IMR-90 (cell line): ENCODE measurements around the gene PXT1. TPM values are rescaled to one million over a fixed set of nuclear protein-coding genes. Genes with fewer than 3 reads are reported as not detected.
A peak's percentile ranks its signal among the peaks of the same experiment; 100 is the strongest.

Source experiments
- ATAC-seq: fragments of 200-7000 bp; cut with Tn5 transposase; 2 replicates; pipeline ENCODE4 v1.9.1; 2020; ENCODE audit warnings: low read depth, mild to moderate bottlenecking, moderate library complexity
- BruUV-seq: library from RNA; stranded (reverse); fragments of 400-500 nt; replicated peaks from 2 replicates; lab custom pipeline; 2021; lab: Mats Ljungman, UMichigan
- CTCF ChIA-PET: fragments of 300-600 bp; formaldehyde crosslinking; extraction: SDS; loops from one replicate; lab custom pipeline; 2021; ENCODE audit warnings: antibody characterized with exemption; lab: Yijun Ruan, JAX
- POLR2A ChIA-PET: fragments of 300-600 bp; sonication (Branson Sonifier 250); formaldehyde crosslinking; loops from one replicate; lab custom pipeline; 2022; ENCODE audit warnings: antibody characterized with exemption; ENCODE audit not compliant: unreplicated experiment; lab: Charles Lee
- DNase-seq: peaks from one replicate; pipeline ENCODE4 v3.0.0; 2013
- H2AFZ ChIP-seq: replicated peaks from 2 replicates; pipeline ENCODE3; 2013; ENCODE audit warnings: low read length, mild to moderate bottlenecking; ENCODE audit not compliant: poor library complexity
- H2AK5ac ChIP-seq: 2 replicates; pipeline ENCODE4 v1.6.1; 2013; ENCODE audit warnings: low read depth, low read length, inconsistent platforms
- H2AK9ac ChIP-seq: replicated peaks from 2 replicates; pipeline ENCODE3; 2013; ENCODE audit warnings: mild to moderate bottlenecking, low read depth, low read length, moderate library complexity; ENCODE audit not compliant: poor library complexity
- H2BK120ac ChIP-seq: 2 replicates; pipeline ENCODE4 v1.6.1; 2013; ENCODE audit warnings: low read depth, low read length, inconsistent platforms
- H2BK15ac ChIP-seq: 3 replicates; pipeline ENCODE4 v1.6.1; 2013; ENCODE audit warnings: low read depth, low read length, inconsistent platforms
- H2BK20ac ChIP-seq: 2 replicates; pipeline ENCODE4 v1.6.1; 2013; ENCODE audit warnings: low read depth, mild to moderate bottlenecking, inconsistent platforms, low read length, moderate library complexity
- H2BK5ac ChIP-seq: 2 replicates; pipeline ENCODE4 v1.6.1; 2013; ENCODE audit warnings: mild to moderate bottlenecking, low read depth, low read length, inconsistent platforms; ENCODE audit not compliant: poor library complexity, severe bottlenecking
- H3K14ac ChIP-seq: replicated peaks from 2 replicates; pipeline ENCODE4 v1.6.1; 2013; ENCODE audit warnings: low read depth, low read length, inconsistent platforms
- H3K18ac ChIP-seq: 2 replicates; pipeline ENCODE4 v1.6.1; 2013; ENCODE audit warnings: low read depth, low read length, control low read depth
- H3K23ac ChIP-seq: 2 replicates; pipeline ENCODE4 v1.6.1; 2013; ENCODE audit warnings: low read depth, low read length, inconsistent platforms
- H3K27ac ChIP-seq: 2 replicates; pipeline ENCODE4 v1.5.1; 2013; ENCODE audit warnings: mild to moderate bottlenecking, control low read depth, low read length; ENCODE audit not compliant: insufficient read depth
- H3K27me3 ChIP-seq: 2 replicates; pipeline ENCODE4 v1.6.1; 2013; ENCODE audit warnings: low read length; ENCODE audit not compliant: control insufficient read depth, insufficient read depth
- H3K36me3 ChIP-seq: 2 replicates; pipeline ENCODE4 v1.6.1; 2013; ENCODE audit warnings: low read length, mixed read lengths; ENCODE audit not compliant: control insufficient read depth, insufficient read depth
- H3K4ac ChIP-seq: 2 replicates; pipeline ENCODE4 v1.6.1; 2013; ENCODE audit warnings: low read depth, low read length, inconsistent platforms
- H3K4me1 ChIP-seq: 2 replicates; pipeline ENCODE4 v1.6.1; 2013; ENCODE audit warnings: low read length, mixed read lengths; ENCODE audit not compliant: control insufficient read depth, insufficient read depth
- H3K4me2 ChIP-seq: 2 replicates; pipeline ENCODE4 v1.6.1; 2013; ENCODE audit warnings: low read depth, mild to moderate bottlenecking, control low read depth, low read length, moderate library complexity
- H3K4me3 ChIP-seq: 2 replicates; pipeline ENCODE4 v1.5.1; 2013; ENCODE audit warnings: low read depth, mild to moderate bottlenecking, control low read depth, low read length, moderate library complexity; ENCODE audit not compliant: insufficient read depth
- H3K56ac ChIP-seq: 2 replicates; pipeline ENCODE4 v1.6.1; 2013; ENCODE audit warnings: low read length, inconsistent platforms; ENCODE audit not compliant: insufficient read depth; ENCODE audit errors: extremely low read depth
- H3K79me1 ChIP-seq, 2 experiments: 2 replicates each; pipeline ENCODE4 v1.6.1; 2013; ENCODE audit warnings: low read length in 2 of 2, inconsistent platforms in 1 of 2, low read depth in 1 of 2
- H3K9ac ChIP-seq: 2 replicates; pipeline ENCODE4 v1.6.1; 2013; ENCODE audit warnings: low read depth, low read length, control low read depth
- H3K9me1 ChIP-seq: 2 replicates; pipeline ENCODE4 v1.6.1; 2013; ENCODE audit warnings: low read length, inconsistent platforms; ENCODE audit not compliant: insufficient read depth
- H3K9me3 ChIP-seq: 2 replicates; pipeline ENCODE4 v1.6.1; 2013; ENCODE audit warnings: low read length; ENCODE audit not compliant: control insufficient read depth, insufficient read depth
- H4K20me1 ChIP-seq: 2 replicates; pipeline ENCODE4 v1.6.1; 2013; ENCODE audit warnings: low read length, inconsistent platforms; ENCODE audit not compliant: insufficient read depth
- H4K5ac ChIP-seq: 2 replicates; pipeline ENCODE4 v1.6.1; 2013; ENCODE audit warnings: mild to moderate bottlenecking, low read depth, low read length, control low read depth
- H4K8ac ChIP-seq, 2 experiments: 2 replicates each; pipeline ENCODE4 v1.6.1; 2013; ENCODE audit warnings: low read depth in 2 of 2, low read length in 2 of 2, control low read depth in 1 of 2, inconsistent platforms in 1 of 2
- H4K91ac ChIP-seq: 2 replicates; pipeline ENCODE4 v1.6.1; 2013; ENCODE audit warnings: low read depth, low read length, inconsistent platforms; ENCODE audit not compliant: insufficient read depth
- MAZ ChIP-seq: IDR thresholded peaks from 2 replicates; pipeline ENCODE4 v1.6.1; 2012; ENCODE audit warnings: low read depth, mild to moderate bottlenecking, low read length, improper control_type of control experiment, moderate library complexity, borderline replicate concordance
- MXI1 ChIP-seq: IDR thresholded peaks from 2 replicates; pipeline ENCODE4 v1.6.1; 2012; ENCODE audit warnings: low read depth, mild to moderate bottlenecking, low read length, moderate library complexity, borderline replicate concordance
- NFE2L2 ChIP-seq: fragments of 150-350 bp; IDR thresholded peaks from 2 replicates; pipeline ENCODE4 v1.6.1; 2016; ENCODE audit warnings: low read depth, mild to moderate bottlenecking, low read length
- POLR2A ChIP-seq: IDR thresholded peaks from 2 replicates; pipeline ENCODE4 v1.6.1; 2012; ENCODE audit warnings: mild to moderate bottlenecking, low read depth, low read length
- RAD21 ChIP-seq: IDR thresholded peaks from 2 replicates; pipeline ENCODE4 v1.6.1; 2012; ENCODE audit warnings: low read length, improper control_type of control experiment
- RCOR1 ChIP-seq: IDR thresholded peaks from 2 replicates; pipeline ENCODE4 v1.6.1; 2012; ENCODE audit warnings: mild to moderate bottlenecking, low read length, improper control_type of control experiment; ENCODE audit not compliant: insufficient replicate concordance
- SMC3 ChIP-seq: fragments of 150-350 bp; IDR thresholded peaks from 2 replicates; pipeline ENCODE4 v1.6.1; 2016; ENCODE audit warnings: low read depth, mild to moderate bottlenecking, antibody characterized with exemption, low read length, moderate library complexity
- WGBS, 2 experiments: methylation state at CpG; one replicate each; pipeline versions ENCODE4 v1.1.5 to v1.1.7; 2013; ENCODE audit warnings: missing lambda C conversion rate in 2 of 2; ENCODE audit not compliant: insufficient read length in 1 of 2; ENCODE audit errors: extremely low coverage in 2 of 2; 5-methylcytosine and 5-hydroxymethylcytosine counted together
- dilution Hi-C: fragments of 300-500 bp; cut with HindIII; formaldehyde crosslinking; loops from one replicate; pipeline ENCODE4 v1.14.3; 2018; ENCODE audit warnings: low sequenced_read_pairs; ENCODE audit not compliant: unreplicated experiment
- in situ Hi-C: fragments of 300-500 bp; cut with MboI; formaldehyde crosslinking; loops from 3 replicates; pipeline ENCODE4 v1.14.3; 2019; ENCODE audit warnings: low sequenced_read_pairs, inconsistent platforms, mixed read lengths
- intact Hi-C: fragments of 100-400 bp; cut with micrococcal nuclease; formaldehyde crosslinking; loops from 2 replicates; pipeline ENCODE4 v1.10.0; 2022
- polyA plus RNA-seq, 3 experiments: library from polyadenylated mRNA; depleted of rRNA; stranded (reverse); fragments of >200 nt; gene quantifications; 2 replicates each; pipeline ENCODE4 v1.2.3, GENCODE V29; 2012; ENCODE audit warnings: low replicate concordance in 1 of 3
- total RNA-seq: library from RNA; depleted of rRNA; stranded (reverse); fragments of >200 nt; gene quantifications from 2 replicates; pipeline ENCODE4 v1.2.3, GENCODE V29; 2012

Gene PXT1
- total and polyA plus RNA-seq, 2 of the 4 experiments (the other 2 are of a cell fraction), result not detected

DNA sequence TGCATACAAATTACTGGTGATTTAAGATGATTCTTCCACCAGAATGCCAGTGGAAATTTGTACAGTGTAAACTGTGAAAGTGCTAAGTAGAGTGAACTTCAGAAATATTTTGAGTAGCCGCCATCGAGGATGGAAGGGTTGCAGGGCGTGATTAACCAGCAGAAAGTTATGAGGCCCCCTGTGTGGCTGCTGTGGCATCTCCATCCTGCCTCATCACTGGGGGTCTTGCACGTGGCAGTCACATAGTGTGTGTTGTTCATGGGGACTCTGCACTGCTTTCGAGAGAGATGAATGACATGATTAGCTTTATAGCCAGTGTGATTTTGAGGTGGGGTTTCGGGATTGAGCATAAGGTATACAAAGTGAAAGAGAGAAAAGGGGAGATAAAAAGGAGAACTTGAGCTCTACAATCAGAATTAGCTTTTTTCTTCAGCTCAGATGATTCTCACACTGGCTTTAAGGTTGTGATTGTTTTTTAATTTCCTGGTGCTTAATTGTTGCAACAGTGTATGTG, 26.6 kb upstream of the PXT1 start:
- Histone ChIP-seq H3K9me3 (no peaks in the 10 kb centered on the region), H2BK15ac (no peak overlapping the region), H2BK5ac (no peak overlapping the region), H4K5ac (no peak overlapping the region), H4K91ac (no peak overlapping the region), H3K56ac (no peak overlapping the region), H3K4me2 (no peak overlapping the region), H4K8ac (peak overlapping the region in 1 of 2 experiments; percentile 21; a peak in 1 of 4 replicates), H4K20me1 (peaks cover 35% of the 10 kb centered on the region), H2AK9ac (no peak overlapping the region), H3K27ac (no peak overlapping the region), H3K4me1 (peaks cover 4% of the 10 kb centered on the region), H3K14ac (no peak overlapping the region), H3K4me3 (no peak overlapping the region), H3K79me1 (peaks cover 20 to 56% of the 10 kb centered on the region in 2 experiments), H3K4ac (0 out of 2 replicates have a peak overlapping the region, but pooled peaks have one; percentile 16), H2BK20ac (no peak overlapping the region), H2AK5ac (no peak overlapping the region), H3K23ac (no peak overlapping the region), H3K27me3 (no peaks in the 10 kb centered on the region), H3K18ac (no peak overlapping the region), H3K9ac (no peak overlapping the region), H3K36me3 (peaks cover 9% of the 10 kb centered on the region), H2BK120ac (no peak overlapping the region), H3K9me1 (peaks cover 5% of the 10 kb centered on the region), H2AFZ (no peak overlapping the region)
- no peak for TF ChIP-seq POLR2A
- TF ChIP-seq MAZ, result no peak
- no peak for TF ChIP-seq MXI1
- no peak for TF ChIP-seq SMC3
- TF ChIP-seq RAD21, result no peak
- TF ChIP-seq NFE2L2, result no peak
- TF ChIP-seq RCOR1, result no peak
- no peak for DNase-seq
- 83% methylated on average over 1 of the region's 6 CpGs; no CpG with 5 or more reads in 1 of the 2 experiments for WGBS, 2 experiments
- in situ Hi-C loops, result no loop called here
- intact Hi-C loops, result no loop called here
- no TSS peak for BruUV-seq
- ATAC-seq, result no peak
- ChIA-PET CTCF (no interaction called here), POLR2A (no interaction called here)
- dilution Hi-C loops, result no loop called here
